HG02759 (cell line): Measurements from ENCODE around the gene SUCO.
"Not testable (repeated sequence)": the region's sequence is repeated elsewhere in the genome, so short reads cannot be mapped to it uniquely, and the experiment has no call there.

Source experiments
- ATAC-seq: cut with Tn5 transposase; IDR thresholded peaks from one replicate; pipeline ENCODE4 v1.9.1; 2021; ENCODE audit warnings: mild to moderate bottlenecking, moderate library complexity; ENCODE audit not compliant: unreplicated experiment

The SUCO gene

GRCh38 chr1:172557270-172557669, 24.3 kb downstream of the SUCO start:
- ATAC-seq: no peak

GRCh38 chr1:172559572-172560210, 26.7 kb downstream of the SUCO start:
- no peak for ATAC-seq

- ATAC-seq: no peak
Observed at GRCh38 chr1:172561252-172561651, 28.3 kb downstream of the SUCO start.

- ATAC-seq: no peak
Observed at GRCh38 chr1:172566196-172566997, 33.4 kb downstream of the SUCO start.

- no peak for ATAC-seq
Observed at GRCh38 chr1:172567720-172568119, 34.8 kb downstream of the SUCO start.

GRCh38 chr1:172574080-172574479, 41.1 kb downstream of the SUCO start:
- ATAC-seq: no peak

- ATAC-seq: no peak
Observed at GRCh38 chr1:172578586-172578985, 45.6 kb downstream of the SUCO start.

GRCh38 chr1:172581273-172581672, 48.3 kb downstream of the SUCO start:
- ATAC-seq: no peak

- no peak for ATAC-seq
Observed at GRCh38 chr1:172581779-172582178, 48.8 kb downstream of the SUCO start.

GRCh38 chr1:172582889-172583288, 49.9 kb downstream of the SUCO start:
- no peak for ATAC-seq

- ATAC-seq: no peak
Observed at GRCh38 chr1:172585348-172585747, 52.4 kb downstream of the SUCO start.

GRCh38 chr1:172585861-172586260, 52.9 kb downstream of the SUCO start:
- no peak for ATAC-seq

GRCh38 chr1:172588296-172589291, 55.6 kb downstream of the SUCO start:
- no peak for ATAC-seq

- no peak for ATAC-seq
Observed at GRCh38 chr1:172589553-172589952, 56.6 kb downstream of the SUCO start.

- ATAC-seq: not testable (repeated sequence)
Observed at GRCh38 chr1:172591429-172591828, 58.5 kb downstream of the SUCO start.

GRCh38 chr1:172595066-172595465, 62.1 kb downstream of the SUCO start:
- not testable (repeated sequence) for ATAC-seq

GRCh38 chr1:172596782-172597181, 63.8 kb downstream of the SUCO start:
- not testable (repeated sequence) for ATAC-seq

GRCh38 chr1:172599912-172600311, 67.0 kb downstream of the SUCO start:
- ATAC-seq: no peak

- ATAC-seq: no peak
Observed at GRCh38 chr1:172600615-172601014, 67.7 kb downstream of the SUCO start.

- ATAC-seq: no peak
Observed at GRCh38 chr1:172601046-172601630, 68.2 kb downstream of the SUCO start.

GRCh38 chr1:172602706-172603105, 69.8 kb downstream of the SUCO start:
- no peak for ATAC-seq
